NCI-H1930 (cell line): ENCODE data around the gene CTXN1.
"Not testable (repeated sequence)": the region's sequence is repeated elsewhere in the genome, so short reads cannot be mapped to it uniquely, and the experiment has no call there.

ENCODE experiments used
- DNase-seq, 2 experiments: peaks; one replicate each; lab custom pipeline; 2025; lab: John Stamatoyannopoulos, UW

CTXN1 gene

GRCh38 chr19:7944177-7944761 lies 18.3 kb upstream of the CTXN1 start:
- peak; percentile 76 to 83 for DNase-seq

GRCh38 chr19:7943444-7944176 lies 17.7 kb upstream of the CTXN1 start, which contains the start of gene TIMM44:
TIMM44 (minus strand) TSS chr19:7943666; CDS start chr19:7943651, 15 bp downstream.
- DNase-seq = peak; percentile 95 to 97

GRCh38 chr19:7942981-7943443 lies 17.1 kb upstream of the CTXN1 start:
- DNase-seq = no peak

- no peak for DNase-seq
Observed at GRCh38 chr19:7941895-7942596, 16.1 kb upstream of the CTXN1 start.

- DNase-seq = no peak
Observed at GRCh38 chr19:7940841-7941240, 14.9 kb upstream of the CTXN1 start.

- DNase-seq = no peak
Observed at GRCh38 chr19:7934766-7935165, 8.8 kb upstream of the CTXN1 start.

- no peak for DNase-seq
Observed at GRCh38 chr19:7933828-7934725, 8.1 kb upstream of the CTXN1 start.

- DNase-seq = no peak
Observed at GRCh38 chr19:7933411-7933810, 7.5 kb upstream of the CTXN1 start.

GRCh38 chr19:7932930-7933300 lies 7.0 kb upstream of the CTXN1 start:
- no peak for DNase-seq

- no peak for DNase-seq
Observed at GRCh38 chr19:7932276-7932929, 6.5 kb upstream of the CTXN1 start.

GRCh38 chr19:7931221-7932061 lies 5.5 kb upstream of the CTXN1 start:
- no peak for DNase-seq

GRCh38 chr19:7930765-7931164 lies 4.8 kb upstream of the CTXN1 start:
- DNase-seq = no peak

- DNase-seq = not testable (repeated sequence)
Observed at GRCh38 chr19:7930030-7930429, 4.1 kb upstream of the CTXN1 start.

GRCh38 chr19:7928741-7929701 lies 3.1 kb upstream of the CTXN1 start:
- DNase-seq = no peak

- DNase-seq = no peak
Observed at GRCh38 chr19:7928334-7928706, 2.4 kb upstream of the CTXN1 start.

- DNase-seq = no peak
Observed at GRCh38 chr19:7927605-7928333, 1.8 kb upstream of the CTXN1 start.

GRCh38 chr19:7926727-7927604 lies 1.0 kb upstream of the CTXN1 start:
- DNase-seq = no peak
